HG03378 (cell line): ENCODE measurements around the gene PRR33.

Source experiments
- ATAC-seq: cut with Tn5 transposase; IDR thresholded peaks from one replicate; pipeline ENCODE4 v1.9.1; 2021; ENCODE audit warnings: mild to moderate bottlenecking, moderate library complexity; ENCODE audit not compliant: unreplicated experiment

Gene PRR33

GRCh38 chr11:1917523-1918435, 26.1 kb upstream of the PRR33 start:
- no peak for ATAC-seq

- no peak for ATAC-seq
These were observed 25.4 kb upstream of the PRR33 start for GRCh38 chr11:1916986-1917522.

- ATAC-seq = peak; percentile 48
These were observed 24.7 kb upstream of the PRR33 start for GRCh38 chr11:1916132-1916985.

- ATAC-seq = no peak
These were observed 24.1 kb upstream of the PRR33 start for GRCh38 chr11:1915795-1916131.

- no peak for ATAC-seq
These were observed 21.8 kb upstream of the PRR33 start for GRCh38 chr11:1913271-1914060.

DNA sequence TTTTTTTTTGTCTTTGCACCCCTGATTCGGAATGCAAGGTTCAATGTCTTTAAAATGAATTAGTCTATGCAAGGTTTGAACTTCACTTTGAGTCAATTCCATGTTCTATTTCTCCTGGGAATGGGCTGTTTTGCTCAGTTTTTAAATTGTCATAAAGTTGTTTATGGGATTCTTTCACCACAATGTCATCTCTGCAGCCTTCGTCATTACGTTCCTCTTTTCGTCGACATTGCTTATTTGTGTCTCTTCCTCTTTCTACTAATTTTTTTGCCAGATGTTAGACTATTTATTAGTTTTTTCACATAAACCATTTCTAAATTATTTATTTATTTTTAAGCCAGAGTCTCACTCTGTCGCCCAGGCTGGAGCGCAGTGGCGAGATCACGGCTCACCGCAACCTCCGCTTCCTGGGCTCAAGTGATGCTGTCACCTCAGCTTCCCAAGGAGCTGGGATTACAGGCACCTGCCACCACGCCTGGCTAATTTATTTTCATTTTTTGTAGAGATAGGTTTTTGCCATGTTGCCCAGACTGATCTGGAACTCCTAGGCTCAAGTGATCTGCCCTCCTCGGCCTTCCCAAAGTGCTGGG, 20.7 kb upstream of the PRR33 start:
- ATAC-seq = no peak

DNA sequence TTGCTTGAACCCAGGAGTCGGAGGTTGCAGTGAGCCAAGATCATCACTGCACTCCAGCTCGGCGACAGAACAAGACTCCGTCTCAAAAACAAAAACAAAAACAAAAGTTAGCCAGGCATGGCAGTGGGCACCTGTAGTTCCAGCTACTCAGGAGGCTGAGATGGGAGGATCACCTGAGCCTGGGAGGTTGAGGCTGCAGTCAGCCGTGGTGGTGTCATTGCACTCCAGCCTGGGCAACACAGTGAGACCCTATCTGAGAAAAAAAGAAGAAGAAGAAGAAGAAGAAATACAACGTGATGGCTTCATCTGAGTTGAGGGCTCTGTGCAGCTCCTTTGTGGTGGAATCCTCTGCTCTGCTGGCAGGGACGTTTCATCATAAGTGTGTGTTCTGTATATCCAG, 17.8 kb upstream of the PRR33 start:
- no peak for ATAC-seq

DNA sequence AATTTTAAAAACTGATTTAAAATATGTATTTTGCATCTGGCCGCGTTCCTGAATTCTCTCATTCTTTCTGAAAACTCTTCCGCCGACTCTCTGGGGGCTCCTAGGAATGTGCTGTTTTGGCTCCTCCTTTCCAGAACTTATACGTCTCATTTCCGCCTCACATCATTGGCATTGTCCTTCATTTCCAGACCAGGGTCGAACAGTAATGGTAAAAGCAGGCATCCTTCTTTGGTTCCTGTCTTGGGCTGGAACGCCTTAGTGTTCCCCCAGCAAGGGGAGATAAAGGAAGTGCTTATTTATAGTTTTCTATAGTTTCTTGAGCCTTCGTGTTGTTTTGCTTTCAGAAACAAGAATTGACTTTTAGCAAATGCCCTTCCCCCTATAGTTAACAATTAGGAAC, 16.9 kb upstream of the PRR33 start:
- no peak for ATAC-seq

DNA sequence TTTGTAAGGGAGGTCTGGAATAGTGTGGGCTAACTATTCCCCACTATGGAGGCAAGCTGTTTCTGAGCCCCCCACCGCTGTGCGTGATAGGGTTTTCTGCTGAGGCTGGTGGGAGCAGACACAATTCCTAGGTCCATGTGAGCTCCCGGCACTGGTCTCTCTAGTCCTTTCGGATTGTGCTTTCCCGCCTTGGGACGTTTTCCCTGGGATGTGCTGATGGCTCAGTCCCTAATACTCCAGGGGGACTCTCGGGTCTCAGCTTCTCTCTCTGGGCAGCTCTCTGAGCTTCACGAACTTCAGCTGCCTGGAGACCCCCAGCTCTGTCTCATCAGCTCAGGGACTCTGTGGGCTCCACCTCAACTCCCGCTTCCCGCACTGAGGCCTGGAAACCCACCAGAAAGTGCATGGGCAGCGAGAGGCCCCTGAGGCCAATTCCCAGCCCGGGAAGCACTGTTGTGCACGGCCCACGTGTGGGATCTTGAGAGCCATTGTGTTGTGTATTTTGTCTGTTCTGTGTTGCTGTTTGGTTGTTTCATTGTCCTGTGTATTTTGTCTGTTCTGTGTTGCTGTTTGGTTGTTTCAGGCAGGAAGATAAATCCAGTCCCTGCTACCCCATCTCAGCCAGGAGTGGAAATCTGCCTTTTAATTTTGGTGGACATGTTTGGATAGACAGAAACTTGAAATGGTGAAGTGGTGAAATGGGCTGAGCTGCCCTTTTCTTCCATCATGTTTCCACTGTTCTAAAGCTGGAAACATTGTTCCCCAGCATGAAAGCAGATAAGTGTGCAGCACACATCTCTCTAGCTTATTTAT, 15.1 kb upstream of the PRR33 start:
- no peak for ATAC-seq

DNA sequence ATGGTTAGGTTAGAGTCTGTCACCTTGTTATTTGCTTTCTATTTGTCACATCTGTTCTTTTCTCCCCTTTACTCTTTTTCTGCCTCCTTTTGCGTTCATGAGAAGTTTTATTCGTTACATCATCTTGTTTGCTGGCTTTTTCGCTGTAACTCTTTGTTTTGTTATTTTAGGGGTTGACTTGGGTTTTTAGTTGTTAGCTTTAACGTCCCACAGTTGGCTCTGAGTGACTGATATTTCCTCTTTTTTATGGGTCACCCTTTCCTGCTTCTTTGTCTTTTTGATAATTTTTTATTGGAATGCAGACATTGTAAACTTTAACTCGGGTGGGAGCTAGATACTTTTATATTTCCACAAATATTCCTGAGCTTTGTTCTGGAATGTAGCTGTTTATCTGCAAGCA, 14.5 kb upstream of the PRR33 start:
- no peak for ATAC-seq

- ATAC-seq = no peak
These were observed 8.0 kb upstream of the PRR33 start for GRCh38 chr11:1899686-1900085.

DNA sequence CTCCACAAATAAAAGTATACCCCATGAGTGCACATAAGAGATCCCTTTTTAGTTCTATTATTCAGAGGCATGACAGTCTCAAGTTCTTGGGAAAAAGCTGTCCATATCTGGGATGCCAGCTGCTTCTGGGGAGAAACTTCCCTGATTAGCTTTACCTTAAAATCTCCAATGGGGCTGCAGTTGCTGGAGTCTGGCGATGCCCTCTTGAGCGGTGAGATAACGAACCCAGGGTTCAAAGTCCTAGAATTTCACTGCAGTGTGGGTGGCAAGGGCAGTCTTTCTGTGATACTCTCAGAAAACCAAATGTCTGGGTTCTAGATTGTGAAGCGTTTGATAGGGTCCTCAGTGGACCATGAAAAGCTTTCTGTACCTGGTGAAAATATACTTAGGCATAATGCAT, 7.4 kb upstream of the PRR33 start:
- ATAC-seq = no peak

- ATAC-seq = no peak
These were observed 5.2 kb upstream of the PRR33 start for GRCh38 chr11:1896923-1897322.

GRCh38 chr11:1896468-1896867, 4.8 kb upstream of the PRR33 start:
- ATAC-seq = no peak

DNA sequence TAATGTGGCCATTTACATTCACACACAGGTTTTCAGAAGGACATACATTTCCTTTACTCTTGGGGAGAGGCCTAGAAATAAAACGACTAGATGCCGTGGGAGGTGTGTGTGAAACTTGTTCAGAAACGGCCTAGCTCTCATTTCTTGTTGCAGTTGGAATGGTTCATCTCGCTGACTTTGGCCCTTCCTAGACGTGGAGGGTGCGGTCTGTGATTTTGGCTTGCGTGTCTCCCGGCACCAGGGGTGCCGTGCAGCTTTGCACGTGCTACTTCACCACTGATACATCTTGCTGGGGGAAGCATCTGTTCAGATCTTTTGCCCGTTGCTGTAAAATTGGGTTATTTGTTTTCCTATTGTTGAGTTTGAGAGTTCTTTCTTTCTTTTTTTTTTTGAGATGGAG, 3.1 kb upstream of the PRR33 start:
- ATAC-seq = no peak

DNA sequence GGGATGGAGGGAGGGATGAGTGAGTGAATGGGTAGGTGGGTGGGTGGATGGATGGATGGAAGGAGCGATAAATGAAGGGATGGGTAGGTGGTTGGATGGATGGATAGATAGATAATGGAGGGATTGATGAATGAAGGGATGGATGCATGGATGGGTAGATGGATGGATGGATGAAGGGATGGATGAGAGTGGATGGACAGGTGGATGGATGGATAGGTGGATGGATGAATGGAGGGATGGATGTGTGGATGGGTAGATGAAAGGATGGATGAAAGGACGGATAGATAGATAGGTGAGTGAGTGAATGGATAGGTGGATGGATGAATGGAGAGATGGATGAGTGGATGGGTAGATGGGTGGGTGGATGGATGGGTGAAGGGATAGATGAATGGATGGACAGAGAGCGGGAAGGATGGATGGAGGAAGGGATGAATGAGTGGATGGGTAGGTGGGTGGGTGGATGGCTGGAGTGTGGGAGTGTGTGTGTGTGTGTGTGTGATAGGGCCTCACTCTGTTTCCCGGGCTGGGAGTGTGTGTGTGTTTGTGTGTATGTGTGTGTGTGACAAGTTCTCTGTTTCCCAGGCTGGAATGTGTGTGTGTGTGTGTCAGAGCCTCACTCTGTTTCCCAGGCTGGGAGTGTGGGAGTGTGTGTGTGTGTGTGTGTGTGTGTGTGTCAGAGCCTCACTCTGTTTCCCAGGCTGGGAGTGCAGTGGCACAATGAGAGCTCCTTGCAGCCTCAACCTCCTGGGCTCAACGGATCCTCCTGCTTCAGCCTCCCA, 2.1 kb upstream of the PRR33 start:
- ATAC-seq = no peak

DNA sequence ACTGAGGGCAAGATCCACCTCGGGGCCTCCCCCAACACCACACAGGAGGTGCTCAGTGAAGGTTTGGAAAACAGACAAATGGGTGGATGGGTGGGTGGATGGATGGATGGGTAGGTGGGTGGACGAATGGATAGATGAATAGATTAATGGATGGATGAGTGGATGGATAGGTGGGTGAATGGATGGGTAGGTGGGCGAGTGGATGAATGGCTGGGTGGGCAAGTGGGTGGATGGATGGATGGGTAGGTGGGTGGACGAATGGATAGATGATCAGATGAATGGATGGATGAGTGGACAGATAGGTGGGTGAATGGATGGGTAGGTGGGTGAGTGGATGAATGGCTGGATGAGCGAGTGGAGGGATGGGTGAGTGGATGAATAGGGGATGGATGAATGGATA, 863 bp upstream of the PRR33 start:
- ATAC-seq = no peak

- ATAC-seq = no peak
These were observed 421 bp upstream of the PRR33 start for GRCh38 chr11:1892116-1892515.
